Aorta (tissue), 5 donors: Measurements from ENCODE around the gene CIB1. TPM values are rescaled to one million over a fixed set of nuclear protein-coding genes. Genes with fewer than 3 reads are reported as not detected.

Experiments used
- ATAC-seq: fragments of 200-7000 bp; cut with Tn5 transposase; one replicate; pipeline ENCODE4 v1.9.1; 2022; ENCODE audit warnings: moderate library complexity; ENCODE audit not compliant: low FRiP score
- DNase-seq, 2 donors: peaks; one replicate each; pipeline ENCODE4 v3.0.0-alpha.2; 2020
- H3K27ac ChIP-seq, 2 donors: one replicate each; pipeline ENCODE4 v1.5.1; 2013; ENCODE audit warnings: low read length in 2 of 2, mild to moderate bottlenecking in 2 of 2, moderate library complexity in 2 of 2, control low read depth in 1 of 2, inconsistent platforms in 1 of 2, low read depth in 1 of 2
- H3K27me3 ChIP-seq, 2 donors: one replicate each; pipeline ENCODE4 v1.6.1; 2013; ENCODE audit warnings: control low read depth in 1 of 2, low read length in 1 of 2, mild to moderate bottlenecking in 1 of 2, moderate library complexity in 1 of 2; ENCODE audit not compliant: insufficient read depth in 2 of 2, control insufficient read depth in 1 of 2
- H3K36me3 ChIP-seq, 2 donors: one replicate each; pipeline ENCODE4 v1.6.1; 2013; ENCODE audit warnings: control low read depth in 1 of 2, low read length in 1 of 2, mild to moderate bottlenecking in 1 of 2; ENCODE audit not compliant: insufficient read depth in 2 of 2, control insufficient read depth in 1 of 2
- H3K4me1 ChIP-seq, 2 donors: one replicate each; pipeline ENCODE4 v1.6.1; 2013; ENCODE audit warnings: low read length in 2 of 2, control low read depth in 1 of 2, mild to moderate bottlenecking in 1 of 2, moderate library complexity in 1 of 2; ENCODE audit not compliant: insufficient read depth in 2 of 2, control insufficient read depth in 1 of 2
- H3K4me3 ChIP-seq, 2 donors: one replicate each; pipeline ENCODE4 v1.5.1; 2013; ENCODE audit warnings: low read length in 2 of 2, control low read depth in 1 of 2, mild to moderate bottlenecking in 1 of 2
- H3K9me3 ChIP-seq: one replicate; pipeline ENCODE4 v1.6.1; 2013; ENCODE audit warnings: mild to moderate bottlenecking, low read length; ENCODE audit not compliant: control insufficient read depth
- WGBS, 2 donors: extraction: QIAGEN DNeasy Blood & Tissue Kit; methylation state at CpG; one replicate each; pipeline ENCODE4 v1.1.7; 2013; 5-methylcytosine and 5-hydroxymethylcytosine counted together
- intact Hi-C, 2 donors: fragments of 100-400 bp; cut with DNase I; formaldehyde crosslinking; loops; one replicate each; pipeline versions ENCODE4 v1.14.2 to v1.15.0; 2022
- polyA plus RNA-seq, 2 donors: library from polyadenylated mRNA; stranded (reverse); fragments of 200-250 nt; gene quantifications; one replicate each; pipeline ENCODE4 v1.2.3, GENCODE V29; 2013
- total RNA-seq, 2 donors: library from RNA; stranded (reverse); fragmentation: NEBNext Ultra II Directional; extraction: Animal tissue kit (Norgen Biotek cat#: 25700); gene quantifications; one replicate each; pipeline ENCODE4 v1.2.1, GENCODE V29; 2021
- donor health status: healthy with polysubstance abuse.
- donor health status: Bipolar disorder and iron deficiency.
- donor health status: DM: no; HTN: no; CAD: no.
- donor health status: DM: no; HTN: no; CAD: no.
- donor health status: DM: yes; HTN: yes; CAD: no.

The CIB1 gene
- total and polyA plus RNA-seq, 4 donors = 35.5 to 128 (median 74.4) TPM

DNA sequence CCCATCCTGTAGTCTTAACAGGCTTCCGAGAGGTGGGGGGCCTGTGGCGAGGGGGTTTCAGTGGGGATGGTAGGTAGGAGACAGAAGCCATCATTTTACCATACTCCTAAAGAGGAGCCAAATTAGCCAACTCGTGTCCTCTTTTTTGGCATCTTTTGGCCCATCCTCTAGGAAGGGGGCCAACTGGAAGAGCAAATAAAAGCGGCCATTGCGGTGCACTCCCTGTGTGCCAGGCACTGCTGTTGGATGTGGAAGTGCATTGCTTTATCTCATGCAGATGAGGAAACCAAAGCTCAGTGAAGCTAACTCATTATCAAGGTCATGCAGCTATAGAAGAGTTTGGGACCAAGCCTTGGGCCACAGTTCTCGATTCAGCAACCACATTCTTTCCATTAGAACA is 26.5 kb downstream of the CIB1 start:
- intact Hi-C loops = no loop called here
- WGBS, 2 donors = 90 to 94% methylated on average over 6 of the region's 6 CpGs
- no peaks in the 10 kb centered on the region for H3K4me1 ChIP-seq
- H3K9me3 ChIP-seq = no peaks in the 10 kb centered on the region
- DNase-seq = peak in 1 of 2 donors; percentile 9
- H3K27me3 ChIP-seq = no peaks in the 10 kb centered on the region
- H3K36me3 ChIP-seq = no peaks in the 10 kb centered on the region
- H3K27ac ChIP-seq = no peak overlapping the region
- H3K4me3 ChIP-seq = no peak overlapping the region
- no peak for ATAC-seq

DNA sequence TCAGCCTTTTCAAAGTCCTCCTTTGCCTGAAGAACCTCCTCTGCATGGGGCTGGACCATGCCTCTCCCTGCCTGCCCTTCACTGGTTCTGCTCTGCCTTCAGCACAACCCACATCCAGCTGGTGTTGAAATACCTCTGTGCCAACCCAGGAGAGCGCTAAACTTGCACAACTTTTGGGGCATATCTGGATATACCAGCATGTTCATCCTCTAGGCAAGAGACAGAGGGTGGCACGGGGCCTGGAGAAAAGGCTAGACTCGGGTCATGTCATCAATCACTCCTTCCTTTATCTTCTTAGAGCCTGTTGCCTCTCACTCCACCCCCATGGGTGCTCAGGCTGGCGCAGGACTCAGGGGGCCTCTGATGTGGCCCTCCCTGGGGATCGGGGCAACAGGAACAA is 27.9 kb downstream of the CIB1 start:
- Histone ChIP-seq H3K4me3 (no peak overlapping the region), H3K36me3 (no peaks in the 10 kb centered on the region), H3K27me3 (no peaks in the 10 kb centered on the region), H3K27ac (no peak overlapping the region), H3K4me1 (no peaks in the 10 kb centered on the region), H3K9me3 (no peaks in the 10 kb centered on the region)
- intact Hi-C loops = no loop called here
- ATAC-seq (no peak), DNase-seq (peak in 1 of 2 donors; percentile 30)
- 92 to 93% methylated on average over 5 of the region's 5 CpGs for WGBS, 2 donors

GRCh38 chr15:90205050-90205848 is 28.5 kb downstream of the CIB1 start:
- intact Hi-C loops = no loop called here
- 85 to 90% methylated on average over 10 of the region's 10 CpGs for WGBS, 2 donors
- Histone ChIP-seq H3K4me3 (no peak overlapping the region), H3K9me3 (no peaks in the 10 kb centered on the region), H3K36me3 (no peaks in the 10 kb centered on the region), H3K27me3 (no peaks in the 10 kb centered on the region), H3K4me1 (no peaks in the 10 kb centered on the region), H3K27ac (no peak overlapping the region)
- DNase-seq (peak; percentile 26 to 34), ATAC-seq (no peak)

GRCh38 chr15:90203922-90204321 is 29.8 kb downstream of the CIB1 start:
- Histone ChIP-seq H3K4me1 (no peaks in the 10 kb centered on the region), H3K4me3 (no peak overlapping the region), H3K27me3 (no peaks in the 10 kb centered on the region), H3K36me3 (no peaks in the 10 kb centered on the region), H3K9me3 (no peaks in the 10 kb centered on the region), H3K27ac (no peak overlapping the region)
- ATAC-seq (peak; percentile 20), DNase-seq (peak in 1 of 2 donors; percentile 90)
- WGBS, 2 donors = 35 to 37% methylated on average over 8 of the region's 8 CpGs
- intact Hi-C loops = no loop called here

GRCh38 chr15:90203473-90203872 is 30.3 kb downstream of the CIB1 start:
- ATAC-seq (no peak), DNase-seq (no peak)
- WGBS, 2 donors = 98 to 99% methylated on average over 7 of the region's 7 CpGs
- Histone ChIP-seq H3K4me3 (no peak overlapping the region), H3K27ac (no peak overlapping the region), H3K36me3 (no peaks in the 10 kb centered on the region), H3K27me3 (no peaks in the 10 kb centered on the region), H3K9me3 (no peaks in the 10 kb centered on the region), H3K4me1 (no peaks in the 10 kb centered on the region)
- intact Hi-C loops = no loop called here

GRCh38 chr15:90202929-90203328 is 30.8 kb downstream of the CIB1 start:
- H3K9me3 ChIP-seq = no peaks in the 10 kb centered on the region
- WGBS, 2 donors = 97 to 99% methylated on average over 4 of the region's 4 CpGs
- no peak overlapping the region for H3K4me3 ChIP-seq
- DNase-seq (peak in 1 of 2 donors; percentile 20), ATAC-seq (no peak)
- intact Hi-C loops = no loop called here
- H3K4me1 ChIP-seq = no peaks in the 10 kb centered on the region
- no peaks in the 10 kb centered on the region for H3K27me3 ChIP-seq
- H3K36me3 ChIP-seq = no peaks in the 10 kb centered on the region
- no peak overlapping the region for H3K27ac ChIP-seq

DNA sequence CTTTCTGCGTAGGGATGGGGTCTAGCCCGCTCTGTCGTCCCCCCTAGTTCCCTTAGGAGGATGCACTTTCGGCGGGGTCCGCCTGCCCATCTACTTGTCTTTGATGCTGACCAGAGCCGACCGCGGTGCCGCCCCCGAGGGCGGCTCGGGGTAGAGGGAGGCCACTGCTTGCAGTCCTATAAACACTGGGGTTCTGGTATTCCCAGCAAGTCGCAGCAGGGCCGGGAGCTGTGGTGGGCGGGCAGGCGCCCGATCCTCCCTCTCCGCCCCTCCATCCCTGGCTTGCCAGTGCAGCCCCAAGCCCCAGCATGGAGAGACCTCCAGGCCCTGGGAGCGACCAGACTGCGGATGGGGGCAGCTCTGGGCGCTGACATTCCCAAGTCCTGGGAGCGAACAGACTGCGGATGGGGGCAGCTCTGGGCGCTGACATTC is 31.8 kb downstream of the CIB1 start:
- H3K27ac ChIP-seq = no peak overlapping the region
- ATAC-seq = peak; percentile 31
- intact Hi-C loops = no loop called here

DNA sequence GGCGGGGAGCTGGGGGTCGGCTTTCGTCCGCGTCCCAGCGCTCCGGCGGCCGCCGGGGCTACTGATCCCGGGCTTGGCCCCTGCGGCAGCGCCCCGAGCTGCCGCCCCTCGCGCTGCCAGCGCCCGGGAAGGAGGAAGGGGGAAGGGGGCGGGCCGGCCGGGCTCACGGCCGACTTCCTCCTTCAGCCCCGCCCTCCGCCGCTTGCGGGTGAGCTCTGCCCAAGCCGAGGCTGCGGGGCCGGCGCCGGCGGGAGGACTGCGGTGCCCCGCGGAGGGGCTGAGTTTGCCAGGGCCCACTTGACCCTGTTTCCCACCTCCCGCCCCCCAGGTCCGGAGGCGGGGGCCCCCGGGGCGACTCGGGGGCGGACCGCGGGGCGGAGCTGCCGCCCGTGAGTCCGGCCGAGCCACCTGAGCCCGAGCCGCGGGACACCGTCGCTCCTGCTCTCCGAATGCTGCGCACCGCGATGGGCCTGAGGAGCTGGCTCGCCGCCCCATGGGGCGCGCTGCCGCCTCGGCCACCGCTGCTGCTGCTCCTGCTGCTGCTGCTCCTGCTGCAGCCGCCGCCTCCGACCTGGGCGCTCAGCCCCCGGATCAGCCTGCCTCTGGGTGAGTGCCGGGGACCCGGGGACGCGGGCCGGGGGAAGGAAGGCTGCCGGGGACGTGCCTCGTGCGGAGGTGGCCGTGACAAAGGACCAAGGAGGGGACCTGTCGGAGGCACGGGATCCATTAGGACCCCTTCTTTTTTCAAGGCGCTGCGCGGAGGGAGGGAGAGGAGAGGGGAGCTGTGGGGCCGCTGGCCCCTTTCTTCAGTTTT is 32.4 kb downstream of the CIB1 start, which contains the start of gene SEMA4B:
Gene SEMA4B (plus strand): TSS at position 201 of the 814 bp plus-strand sequence. CDS start 249 bp downstream, at position 450.
- Histone ChIP-seq H3K27me3 (no peaks in the 10 kb centered on the region), H3K27ac (no peak within 1 kb of the TSS), H3K4me3 (peak within 1 kb of the TSS; percentile 68 to 73), H3K36me3 (no peaks in the 10 kb centered on the region), H3K4me1 (no peaks in the 10 kb centered on the region), H3K9me3 (no peaks in the 10 kb centered on the region)
- 1% methylated on average over 53 to 88 of the region's 88 CpGs for WGBS, 2 donors
- intact Hi-C loops = no loop called here
- peak; percentile 84 for ATAC-seq
- peak; percentile 88 to 89 for DNase-seq

More for the DNA sequence above, 31.8 kb downstream of the CIB1 start:
- Histone ChIP-seq H3K9me3 (no peaks in the 10 kb centered on the region), H3K27me3 (no peaks in the 10 kb centered on the region), H3K36me3 (no peaks in the 10 kb centered on the region), H3K4me3 (peak overlapping the region; percentile 68 to 73), H3K4me1 (no peaks in the 10 kb centered on the region)
- 7 to 11% methylated on average over 24 to 25 of the region's 25 CpGs for WGBS, 2 donors
- no peak for DNase-seq
